HepG2 (cell line): ENCODE results near the gene ALG14. TPM values are rescaled to one million over a fixed set of nuclear protein-coding genes. Genes with fewer than 3 reads are reported as not detected.

ENCODE experiments used
- ETV6 ChIP-seq: sonication (generic); formaldehyde crosslinking; conservative IDR thresholded peaks from 2 replicates; pipeline ENCODE4 v1.4.0; 2020; ENCODE audit warnings: missing genetic modification reagents
- FOSL1 ChIP-seq: sonication (generic); formaldehyde crosslinking; IDR thresholded peaks from 2 replicates; pipeline ENCODE4 v1.9.0; 2021; ENCODE audit warnings: missing genetic modification reagents, borderline replicate concordance
- GATA4 ChIP-seq: sonication (generic); IDR thresholded peaks from 2 replicates; pipeline ENCODE4 v1.6.1; 2016; ENCODE audit warnings: antibody characterized with exemption, low read depth, borderline replicate concordance
- KLF13 ChIP-seq: sonication (generic); formaldehyde crosslinking; IDR thresholded peaks from 2 replicates; pipeline ENCODE4 v1.4.0; 2020; ENCODE audit warnings: mild to moderate bottlenecking, missing genetic modification reagents
- MED8 ChIP-seq: sonication (generic); formaldehyde crosslinking; IDR thresholded peaks from 2 replicates; pipeline ENCODE4 v1.8.1; 2023; ENCODE audit warnings: mild to moderate bottlenecking, missing genetic modification reagents; ENCODE audit not compliant: insufficient replicate concordance
- NONO ChIP-seq, 2 experiments: fragments of 450-650 bp in 1 of 2; sonication (generic) in 1 of 2; formaldehyde crosslinking in 1 of 2; IDR thresholded peaks in 1 of 2; conservative IDR thresholded peaks in 1 of 2; 2 replicates each; pipeline versions ENCODE4 v1.6.1 to v1.8.0; 2017 to 2022; ENCODE audit warnings: mild to moderate bottlenecking in 1 of 2, missing genetic modification reagents in 1 of 2, moderate library complexity in 1 of 2
- NR2F6 ChIP-seq, 2 experiments: IDR thresholded peaks; 2 replicates each; pipeline ENCODE4 v1.6.1; 2016; ENCODE audit warnings: antibody characterized with exemption in 1 of 2, mild to moderate bottlenecking in 1 of 2
- POLR2AphosphoS2 ChIP-seq: IDR thresholded peaks from 2 replicates; pipeline ENCODE4 v1.6.1; 2011; ENCODE audit warnings: low read depth, low read length, improper control_type of control experiment
- RFXAP ChIP-seq: sonication (generic); formaldehyde crosslinking; IDR thresholded peaks from 2 replicates; pipeline ENCODE4 v1.4.0; 2020; ENCODE audit warnings: missing genetic modification reagents, borderline replicate concordance
- SRY ChIP-seq: sonication (generic); formaldehyde crosslinking; IDR thresholded peaks from 2 replicates; pipeline ENCODE4 v1.8.0; 2022; ENCODE audit warnings: mild to moderate bottlenecking, missing genetic modification reagents
- ZBTB1 ChIP-seq: sonication (generic); formaldehyde crosslinking; IDR thresholded peaks from 2 replicates; pipeline ENCODE4 v1.4.0; 2020; ENCODE audit warnings: missing genetic modification reagents, borderline replicate concordance
- ZNF124 ChIP-seq: sonication (generic); formaldehyde crosslinking; IDR thresholded peaks from 2 replicates; pipeline ENCODE4 v1.4.0; 2020; ENCODE audit warnings: missing genetic modification reagents
- ZNF17 ChIP-seq: sonication (generic); formaldehyde crosslinking; IDR thresholded peaks from 2 replicates; pipeline ENCODE4 v1.5.0; 2020; ENCODE audit warnings: mild to moderate bottlenecking, missing genetic modification reagents
- ZNF552 ChIP-seq: sonication (generic); formaldehyde crosslinking; IDR thresholded peaks from 2 replicates; pipeline ENCODE4 v1.9.0; 2022; ENCODE audit warnings: missing genetic modification reagents, mild to moderate bottlenecking, borderline replicate concordance
- ZNF567 ChIP-seq: sonication (generic); formaldehyde crosslinking; IDR thresholded peaks from 2 replicates; pipeline ENCODE4 v1.8.1; 2023; ENCODE audit warnings: mild to moderate bottlenecking, missing genetic modification reagents, borderline replicate concordance
- polyA plus RNA-seq, 8 experiments: library from polyadenylated mRNA; depleted of rRNA in 3 of 8; stranded (reverse) in 7 of 8; unstranded in 1 of 8; fragments of >200 nt; fragmentation: Illumina TruSeq in 4 of 8; extraction: Trizol in 4 of 8; gene quantifications; 2 replicates each; pipeline versions ENCODE4 v1.2.1 to v1.2.3, GENCODE V29; 2011 to 2016; ENCODE audit warnings: low read depth in 4 of 8, missing spikeins in 1 of 8, mixed read lengths in 1 of 8; ENCODE audit not compliant: insufficient read depth in 1 of 8
- total RNA-seq, 5 experiments: library from RNA; depleted of rRNA; stranded (reverse); fragments of >200 nt; fragmentation: Illumina TruSeq; extraction: Trizol; gene quantifications; 2 replicates each; pipeline ENCODE4 v1.2.3, GENCODE V29; 2016; ENCODE audit warnings: low read depth in 1 of 5
- TF ChIP-seq, protein P1 (sequence below): sonication (generic); formaldehyde crosslinking; IDR thresholded peaks from 2 replicates; pipeline ENCODE4 v1.5.0; 2020; ENCODE audit warnings: mild to moderate bottlenecking, missing genetic modification reagents, borderline replicate concordance
- TF ChIP-seq, protein P2 (sequence below): sonication (generic); formaldehyde crosslinking; IDR thresholded peaks from 2 replicates; pipeline ENCODE4 v1.5.1; 2020; ENCODE audit warnings: mild to moderate bottlenecking, missing genetic modification reagents, borderline replicate concordance
- TF ChIP-seq, protein P3 (sequence below): sonication (generic); formaldehyde crosslinking; IDR thresholded peaks from 2 replicates; pipeline ENCODE4 v1.4.0; 2020; ENCODE audit warnings: mild to moderate bottlenecking, missing genetic modification reagents

Gene ALG14
- total and polyA plus RNA-seq, 2 of the 13 experiments (the other 11 are each of a cell fraction or from before 2014, with no cell fraction given) = 4.5 to 12.7 TPM

DNA sequence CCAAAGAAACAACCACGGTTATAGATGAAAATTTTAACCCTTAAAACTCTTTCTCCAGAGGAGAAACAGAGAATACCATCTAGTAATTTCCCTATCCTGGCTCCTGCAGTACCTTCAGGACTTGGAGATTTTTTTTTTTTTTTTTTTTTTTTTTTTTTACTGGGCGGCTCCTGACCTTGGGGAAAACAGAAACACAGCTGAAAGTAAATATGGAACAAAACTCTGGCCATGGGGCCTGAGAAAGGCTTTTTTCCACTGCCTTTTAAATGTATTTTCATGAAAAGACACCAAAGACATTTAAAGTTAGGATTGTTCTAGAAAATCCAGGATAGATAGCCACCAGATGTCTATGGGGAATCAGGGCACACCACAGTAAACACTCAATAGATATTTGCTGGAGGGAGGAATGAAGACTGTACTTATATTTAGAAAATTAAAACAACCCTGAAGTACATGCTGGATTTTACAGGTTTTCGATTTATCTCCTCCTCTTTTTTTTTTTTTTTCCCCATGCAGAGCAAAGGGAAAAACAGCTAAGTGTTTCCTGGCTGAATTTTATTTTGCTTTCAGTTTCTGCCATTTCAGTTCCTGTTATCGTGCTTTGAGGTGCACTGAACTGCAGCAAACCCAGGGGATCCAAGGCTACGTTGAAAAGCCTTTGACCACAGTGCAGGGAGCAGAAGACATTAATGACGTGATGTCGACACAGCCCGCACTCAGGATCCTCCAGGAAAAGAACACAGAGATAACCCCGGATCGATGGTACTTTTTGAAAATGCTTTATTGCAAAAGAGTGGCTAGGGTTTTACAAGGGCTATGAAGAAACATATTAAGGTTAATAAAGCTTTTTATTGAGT is 110.1 kb downstream of the ALG14 start (continued):
- TF ChIP-seq, protein P1, sequence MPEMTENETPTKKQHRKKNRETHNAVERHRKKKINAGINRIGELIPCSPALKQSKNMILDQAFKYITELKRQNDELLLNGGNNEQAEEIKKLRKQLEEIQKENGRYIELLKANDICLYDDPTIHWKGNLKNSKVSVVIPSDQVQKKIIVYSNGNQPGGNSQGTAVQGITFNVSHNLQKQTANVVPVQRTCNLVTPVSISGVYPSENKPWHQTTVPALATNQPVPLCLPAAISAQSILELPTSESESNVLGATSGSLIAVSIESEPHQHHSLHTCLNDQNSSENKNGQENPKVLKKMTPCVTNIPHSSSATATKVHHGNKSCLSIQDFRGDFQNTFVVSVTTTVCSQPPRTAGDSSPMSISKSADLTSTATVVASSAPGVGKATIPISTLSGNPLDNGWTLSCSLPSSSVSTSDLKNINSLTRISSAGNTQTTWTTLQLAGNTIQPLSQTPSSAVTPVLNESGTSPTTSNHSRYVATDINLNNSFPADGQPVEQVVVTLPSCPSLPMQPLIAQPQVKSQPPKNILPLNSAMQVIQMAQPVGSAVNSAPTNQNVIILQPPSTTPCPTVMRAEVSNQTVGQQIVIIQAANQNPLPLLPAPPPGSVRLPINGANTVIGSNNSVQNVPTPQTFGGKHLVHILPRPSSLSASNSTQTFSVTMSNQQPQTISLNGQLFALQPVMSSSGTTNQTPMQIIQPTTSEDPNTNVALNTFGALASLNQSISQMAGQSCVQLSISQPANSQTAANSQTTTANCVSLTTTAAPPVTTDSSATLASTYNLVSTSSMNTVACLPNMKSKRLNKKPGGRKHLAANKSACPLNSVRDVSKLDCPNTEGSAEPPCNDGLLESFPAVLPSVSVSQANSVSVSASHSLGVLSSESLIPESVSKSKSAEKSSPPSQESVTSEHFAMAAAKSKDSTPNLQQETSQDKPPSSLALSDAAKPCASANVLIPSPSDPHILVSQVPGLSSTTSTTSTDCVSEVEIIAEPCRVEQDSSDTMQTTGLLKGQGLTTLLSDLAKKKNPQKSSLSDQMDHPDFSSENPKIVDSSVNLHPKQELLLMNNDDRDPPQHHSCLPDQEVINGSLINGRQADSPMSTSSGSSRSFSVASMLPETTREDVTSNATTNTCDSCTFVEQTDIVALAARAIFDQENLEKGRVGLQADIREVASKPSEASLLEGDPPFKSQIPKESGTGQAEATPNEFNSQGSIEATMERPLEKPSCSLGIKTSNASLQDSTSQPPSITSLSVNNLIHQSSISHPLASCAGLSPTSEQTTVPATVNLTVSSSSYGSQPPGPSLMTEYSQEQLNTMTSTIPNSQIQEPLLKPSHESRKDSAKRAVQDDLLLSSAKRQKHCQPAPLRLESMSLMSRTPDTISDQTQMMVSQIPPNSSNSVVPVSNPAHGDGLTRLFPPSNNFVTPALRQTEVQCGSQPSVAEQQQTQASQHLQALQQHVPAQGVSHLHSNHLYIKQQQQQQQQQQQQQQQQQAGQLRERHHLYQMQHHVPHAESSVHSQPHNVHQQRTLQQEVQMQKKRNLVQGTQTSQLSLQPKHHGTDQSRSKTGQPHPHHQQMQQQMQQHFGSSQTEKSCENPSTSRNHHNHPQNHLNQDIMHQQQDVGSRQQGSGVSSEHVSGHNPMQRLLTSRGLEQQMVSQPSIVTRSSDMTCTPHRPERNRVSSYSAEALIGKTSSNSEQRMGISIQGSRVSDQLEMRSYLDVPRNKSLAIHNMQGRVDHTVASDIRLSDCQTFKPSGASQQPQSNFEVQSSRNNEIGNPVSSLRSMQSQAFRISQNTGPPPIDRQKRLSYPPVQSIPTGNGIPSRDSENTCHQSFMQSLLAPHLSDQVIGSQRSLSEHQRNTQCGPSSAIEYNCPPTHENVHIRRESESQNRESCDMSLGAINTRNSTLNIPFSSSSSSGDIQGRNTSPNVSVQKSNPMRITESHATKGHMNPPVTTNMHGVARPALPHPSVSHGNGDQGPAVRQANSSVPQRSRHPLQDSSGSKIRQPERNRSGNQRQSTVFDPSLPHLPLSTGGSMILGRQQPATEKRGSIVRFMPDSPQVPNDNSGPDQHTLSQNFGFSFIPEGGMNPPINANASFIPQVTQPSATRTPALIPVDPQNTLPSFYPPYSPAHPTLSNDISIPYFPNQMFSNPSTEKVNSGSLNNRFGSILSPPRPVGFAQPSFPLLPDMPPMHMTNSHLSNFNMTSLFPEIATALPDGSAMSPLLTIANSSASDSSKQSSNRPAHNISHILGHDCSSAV (CRISPR knock-in tag) = no peak
- TF ChIP-seq ETV6 (CRISPR knock-in tag) (no peak), ZNF124 (CRISPR knock-in tag) (peak; percentile 67; the same call in 1 of the 2 replicates), ZBTB1 (CRISPR knock-in tag) (no peak), SRY (CRISPR knock-in tag) (no peak), NONO (IDR thresholded peaks at IDR 0.05) (no peak), NONO (CRISPR knock-in tag; conservative IDR thresholded peaks at IDR 0.05) (0 out of 2 replicates have a peak, but pooled peaks have one; percentile 25), GATA4 (peak; percentile 80; the same call in 1 of the 2 replicates), ZNF17 (no peak), FOSL1 (CRISPR knock-in tag) (no peak), NR2F6 (IDR thresholded peaks at IDR 0.05) (peak; percentile 85), NR2F6 (CRISPR knock-in tag; IDR thresholded peaks at IDR 0.05) (peak; percentile 74), KLF13 (CRISPR knock-in tag) (no peak), ZNF567 (CRISPR knock-in tag) (no peak), MED8 (no peak), ZNF552 (no peak), RFXAP (CRISPR knock-in tag) (0 out of 2 replicates have a peak, but pooled peaks have one; percentile 69), POLR2AphosphoS2 (no peak)
- TF ChIP-seq, protein P2, sequence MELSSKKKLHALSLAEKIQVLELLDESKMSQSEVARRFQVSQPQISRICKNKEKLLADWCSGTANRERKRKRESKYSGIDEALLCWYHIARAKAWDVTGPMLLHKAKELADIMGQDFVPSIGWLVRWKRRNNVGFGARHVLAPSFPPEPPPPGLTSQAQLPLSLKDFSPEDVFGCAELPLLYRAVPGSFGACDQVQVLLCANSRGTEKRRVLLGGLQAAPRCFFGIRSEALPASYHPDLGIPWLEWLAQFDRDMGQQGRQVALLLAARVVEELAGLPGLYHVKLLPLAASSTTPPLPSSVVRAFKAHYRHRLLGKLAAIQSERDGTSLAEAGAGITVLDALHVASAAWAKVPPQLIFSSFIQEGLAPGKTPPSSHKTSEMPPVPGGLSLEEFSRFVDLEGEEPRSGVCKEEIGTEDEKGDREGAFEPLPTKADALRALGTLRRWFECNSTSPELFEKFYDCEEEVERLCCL (CRISPR knock-in tag) = no peak
- TF ChIP-seq, protein P3, sequence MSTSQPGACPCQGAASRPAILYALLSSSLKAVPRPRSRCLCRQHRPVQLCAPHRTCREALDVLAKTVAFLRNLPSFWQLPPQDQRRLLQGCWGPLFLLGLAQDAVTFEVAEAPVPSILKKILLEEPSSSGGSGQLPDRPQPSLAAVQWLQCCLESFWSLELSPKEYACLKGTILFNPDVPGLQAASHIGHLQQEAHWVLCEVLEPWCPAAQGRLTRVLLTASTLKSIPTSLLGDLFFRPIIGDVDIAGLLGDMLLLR (CRISPR knock-in tag) = no peak
